Peyer's patch (tissue), 4 donors: ENCODE data around the gene IL10RB.

Source experiments
- CTCF ChIP-seq, 6 experiments: fragments of 450-650 bp in 4 of 6; fragments of 200-600 bp in 2 of 6; sonication (generic) in 1 of 6; IDR thresholded peaks; one replicate each; pipeline ENCODE4 v1.5.1; 2017 to 2019; ENCODE audit warnings: antibody characterized with exemption in 6 of 6, mild to moderate bottlenecking in 3 of 6, moderate library complexity in 1 of 6
- POLR2A ChIP-seq, 2 donors: fragments of 450-650 bp; IDR thresholded peaks; one replicate each; pipeline ENCODE4 v1.5.1; 2017; ENCODE audit warnings: antibody characterized with exemption in 2 of 2, mild to moderate bottlenecking in 2 of 2, moderate library complexity in 2 of 2

GRCh38 chr21:33345751-33346238, 79.6 kb downstream of the IL10RB start:
- TF ChIP-seq CTCF (IDR thresholded peaks at IDR 0.05), result no peak
- no peak for TF ChIP-seq POLR2A (IDR thresholded peaks at IDR 0.05)
